Prostate gland (tissue), 2 donors: ENCODE results near the gene BRICD5.

Experiments used
- CTCF ChIP-seq, 4 experiments: fragments of 200-600 bp in 2 of 4; fragments of 450-650 bp in 2 of 4; sonication (generic) in 2 of 4; IDR thresholded peaks; 1 replicate in 3 of 4; 2 replicates in 1 of 4; pipeline ENCODE4 v1.5.1; 2016 to 2019; ENCODE audit warnings: antibody characterized with exemption in 4 of 4, mild to moderate bottlenecking in 2 of 4, moderate library complexity in 2 of 4
- POLR2A ChIP-seq: fragments of 450-650 bp; IDR thresholded peaks from one replicate; pipeline ENCODE4 v1.6.1; 2016; ENCODE audit warnings: antibody characterized with exemption, mild to moderate bottlenecking
- POLR2AphosphoS5 ChIP-seq: sonication (generic); formaldehyde crosslinking; IDR thresholded peaks from one replicate; pipeline ENCODE4 v1.6.1; 2017; ENCODE audit warnings: antibody characterized with exemption

GRCh38 chr16:2195322-2196161 lies 15.1 kb downstream of the BRICD5 start:
- TF ChIP-seq POLR2AphosphoS5 = no peak
- no peak for TF ChIP-seq CTCF (IDR thresholded peaks at IDR 0.05)
- TF ChIP-seq POLR2A = no peak
